ENCODE results near the gene MPEG1. TPM values are rescaled to one million over a fixed set of nuclear protein-coding genes. Genes with fewer than 3 reads are reported as not detected.

MPEG1 gene
- total RNA-seq, 1 donor from 2014 or later: not detected

- intact Hi-C loops (cut with micrococcal nuclease): no loop called here
Measured at GRCh38 chr11:59218893-59219292, 6.2 kb upstream of the MPEG1 start.

GRCh38 chr11:59218319-59218718, 5.6 kb upstream of the MPEG1 start:
- intact Hi-C loops (cut with micrococcal nuclease): no loop called here

- intact Hi-C loops (cut with micrococcal nuclease): no loop called here
Measured at GRCh38 chr11:59216641-59217564, 4.2 kb upstream of the MPEG1 start.

- intact Hi-C loops (cut with micrococcal nuclease): no loop called here
Measured at GRCh38 chr11:59214141-59214893, 1.6 kb upstream of the MPEG1 start.

- intact Hi-C loops (cut with micrococcal nuclease): no loop called here
Measured at GRCh38 chr11:59212222-59212621, 505 bp downstream of the MPEG1 start.

- intact Hi-C loops (cut with micrococcal nuclease): loop anchor here (1.0 kb wide), 2 partner anchors 38 to 75 kb away; no protein-coding TSS in a partner anchor
Measured at GRCh38 chr11:59208956-59209355, 3.8 kb downstream of the MPEG1 start.

GRCh38 chr11:59207988-59208451, 4.7 kb downstream of the MPEG1 start:
- intact Hi-C loops (cut with micrococcal nuclease): loop anchor here (1.0 kb wide), 2 partner anchors 37 to 76 kb away; no protein-coding TSS in a partner anchor

GRCh38 chr11:59206635-59207034, 6.1 kb downstream of the MPEG1 start:
- intact Hi-C loops (cut with micrococcal nuclease): no loop called here

GRCh38 chr11:59205648-59206047, 7.1 kb downstream of the MPEG1 start:
- intact Hi-C loops (cut with micrococcal nuclease): no loop called here

- intact Hi-C loops (cut with micrococcal nuclease): no loop called here
Measured at GRCh38 chr11:59204746-59205145, 8.0 kb downstream of the MPEG1 start.

GRCh38 chr11:59201353-59201752, 11.4 kb downstream of the MPEG1 start:
- intact Hi-C loops (cut with micrococcal nuclease): no loop called here

GRCh38 chr11:59200423-59200746, 12.3 kb downstream of the MPEG1 start:
- intact Hi-C loops (cut with micrococcal nuclease): no loop called here

- intact Hi-C loops (cut with micrococcal nuclease): no loop called here
Measured at GRCh38 chr11:59199546-59200422, 12.9 kb downstream of the MPEG1 start.

GRCh38 chr11:59198726-59199125, 14.0 kb downstream of the MPEG1 start:
- intact Hi-C loops (cut with micrococcal nuclease): no loop called here

- intact Hi-C loops (cut with micrococcal nuclease): no loop called here
Measured at GRCh38 chr11:59197991-59198390, 14.7 kb downstream of the MPEG1 start.

GRCh38 chr11:59196777-59197176, 15.9 kb downstream of the MPEG1 start:
- intact Hi-C loops (cut with micrococcal nuclease): no loop called here

- intact Hi-C loops (cut with micrococcal nuclease): no loop called here
Measured at GRCh38 chr11:59195586-59195985, 17.1 kb downstream of the MPEG1 start.

GRCh38 chr11:59193587-59194130, 19.1 kb downstream of the MPEG1 start:
- intact Hi-C loops (cut with micrococcal nuclease): no loop called here

- intact Hi-C loops (cut with micrococcal nuclease): no loop called here
Measured at GRCh38 chr11:59192446-59193020, 20.2 kb downstream of the MPEG1 start.

- intact Hi-C loops (cut with micrococcal nuclease): no loop called here
Measured at GRCh38 chr11:59191890-59192289, 20.8 kb downstream of the MPEG1 start.

GRCh38 chr11:59191095-59191494, 21.6 kb downstream of the MPEG1 start:
- intact Hi-C loops (cut with micrococcal nuclease): no loop called here
